Urinary bladder (tissue), 4 donors: ENCODE data around the gene COX6A1. TPM values are rescaled to one million over a fixed set of nuclear protein-coding genes. Genes with fewer than 3 reads are reported as not detected.
"Not testable (repeated sequence)": the region's sequence is repeated elsewhere in the genome, so short reads cannot be mapped to it uniquely, and the experiment has no call there.

Experiments
- DNase-seq: peaks from one replicate; pipeline ENCODE4 v3.0.0-alpha.2; 2015; ENCODE audit errors: extremely low spot score
- H3K27ac ChIP-seq: one replicate; pipeline ENCODE4 v1.5.1; 2013; ENCODE audit warnings: low read depth, mild to moderate bottlenecking, moderate library complexity
- H3K36me3 ChIP-seq: one replicate; pipeline ENCODE4 v1.6.1; 2013; ENCODE audit warnings: mild to moderate bottlenecking, moderate library complexity; ENCODE audit not compliant: insufficient read depth
- H3K4me1 ChIP-seq: one replicate; pipeline ENCODE4 v1.6.1; 2013; ENCODE audit warnings: mild to moderate bottlenecking, moderate library complexity; ENCODE audit not compliant: insufficient read depth
- H3K4me3 ChIP-seq: one replicate; pipeline ENCODE4 v1.5.1; 2013; ENCODE audit warnings: low read depth, low read length
- WGBS: extraction: QIAGEN DNeasy Blood & Tissue Kit; methylation state at CpG from one replicate; pipeline ENCODE4 v1.1.7; 2013; 5-methylcytosine and 5-hydroxymethylcytosine counted together
- polyA plus RNA-seq: library from polyadenylated mRNA; stranded (reverse); fragments of 200-250 nt; gene quantifications from one replicate; pipeline ENCODE4 v1.2.3, GENCODE V29; 2013
- total RNA-seq: library from RNA; depleted of rRNA; stranded (reverse); fragments of >200 nt; gene quantifications from one replicate; pipeline ENCODE4 v1.2.3, GENCODE V29; 2014
- donor health status: healthy with polysubstance abuse.
- donor health status: healthy.

The COX6A1 gene
- total and polyA plus RNA-seq, 2 donors: 278 to 715 TPM

- no peak overlapping the region for H3K4me3 ChIP-seq
- H3K4me1 ChIP-seq: no peaks in the 10 kb centered on the region
- WGBS: 94% methylated on average over 9 of the region's 9 CpGs
- H3K36me3 ChIP-seq: no peaks in the 10 kb centered on the region
- no peak for DNase-seq
- no peak overlapping the region for H3K27ac ChIP-seq
Observed at GRCh38 chr12:120481022-120481767, 43.3 kb downstream of the COX6A1 start.

GRCh38 chr12:120483621-120484020, 45.7 kb downstream of the COX6A1 start:
- no peaks in the 10 kb centered on the region for H3K36me3 ChIP-seq
- no peak for DNase-seq
- no peak overlapping the region for H3K27ac ChIP-seq
- no peaks in the 10 kb centered on the region for H3K4me1 ChIP-seq
- H3K4me3 ChIP-seq: no peak overlapping the region
- 97% methylated on average over 1 of the region's 1 CpG for WGBS

- Histone ChIP-seq H3K4me1 (no peaks in the 10 kb centered on the region), H3K36me3 (no peaks in the 10 kb centered on the region), H3K27ac (no peak overlapping the region), H3K4me3 (no peak overlapping the region)
- DNase-seq: no peak
- 93% methylated on average over 7 of the region's 7 CpGs for WGBS
Observed at GRCh38 chr12:120485961-120486881, 48.3 kb downstream of the COX6A1 start.

GRCh38 chr12:120487552-120487951, 49.6 kb downstream of the COX6A1 start:
- 72% methylated on average over 7 of the region's 7 CpGs for WGBS
- H3K4me3 ChIP-seq, H3K27ac ChIP-seq: not testable (repeated sequence)

GRCh38 chr12:120488057-120488640, 50.2 kb downstream of the COX6A1 start:
- Histone ChIP-seq H3K4me1 (no peaks in the 10 kb centered on the region), H3K36me3 (no peaks in the 10 kb centered on the region), H3K27ac (no peak overlapping the region), H3K4me3 (no peak overlapping the region)
- DNase-seq: no peak
- WGBS: 68% methylated on average over 5 of the region's 5 CpGs

More at GRCh38 chr12:120487552-120487951, 49.6 kb downstream of the COX6A1 start:
- not testable (repeated sequence) for H3K4me1 ChIP-seq, DNase-seq, H3K36me3 ChIP-seq

- Histone ChIP-seq H3K36me3 (no peaks in the 10 kb centered on the region), H3K27ac (no peak overlapping the region), H3K4me3 (no peak overlapping the region), H3K4me1 (no peaks in the 10 kb centered on the region)
- WGBS: 63% methylated on average over 4 of the region's 4 CpGs
- DNase-seq: no peak
Observed at GRCh38 chr12:120489018-120489417, 51.1 kb downstream of the COX6A1 start.

- WGBS: 93% methylated on average over 5 of the region's 5 CpGs
- H3K36me3 ChIP-seq: no peaks in the 10 kb centered on the region
- H3K4me1 ChIP-seq: no peaks in the 10 kb centered on the region
- no peak overlapping the region for H3K4me3 ChIP-seq
- H3K27ac ChIP-seq: no peak overlapping the region
- no peak for DNase-seq
Observed at GRCh38 chr12:120490325-120490724, 52.4 kb downstream of the COX6A1 start.

Other genes starting within 250 kb of the COX6A1 start
- gene GCN1, start 243.4 kb upstream of the COX6A1 start, total RNA-seq: 76.9 TPM
- 30.4 TPM for gene GCN1, start 243.4 kb upstream of the COX6A1 start, polyA plus RNA-seq
- gene RPLP0, start 237.0 kb upstream of the COX6A1 start, total RNA-seq: 1,987 TPM
- gene RPLP0, start 237.0 kb upstream of the COX6A1 start, polyA plus RNA-seq: 3,611 TPM
- gene PXN, start 172.4 kb upstream of the COX6A1 start, total RNA-seq: 32.4 TPM
- 111 TPM for gene PXN, start 172.4 kb upstream of the COX6A1 start, polyA plus RNA-seq
- under 0.01 TPM for gene RNU4-2, start 146.2 kb upstream of the COX6A1 start, total RNA-seq
- gene RNU4-2, start 146.2 kb upstream of the COX6A1 start, polyA plus RNA-seq: not detected
- under 0.01 TPM for gene RNU4-1, start 144.9 kb upstream of the COX6A1 start, total RNA-seq
- not detected for gene RNU4-1, start 144.9 kb upstream of the COX6A1 start, polyA plus RNA-seq
- gene SIRT4, start 135.8 kb upstream of the COX6A1 start, total RNA-seq: 2.3 TPM
- gene SIRT4, start 135.8 kb upstream of the COX6A1 start, polyA plus RNA-seq: 1.8 TPM
- 0.90 TPM for gene PLA2G1B, start 110.3 kb upstream of the COX6A1 start, total RNA-seq
- 0.60 TPM for gene PLA2G1B, start 110.3 kb upstream of the COX6A1 start, polyA plus RNA-seq
- 1.5 TPM for gene MSI1, start 68.9 kb upstream of the COX6A1 start, total RNA-seq
- 0.54 TPM for gene MSI1, start 68.9 kb upstream of the COX6A1 start, polyA plus RNA-seq
- gene TRIAP1, start 8.3 kb downstream of the COX6A1 start, total RNA-seq: 12.4 TPM
- gene TRIAP1, start 8.3 kb downstream of the COX6A1 start, polyA plus RNA-seq: 21.4 TPM
- gene GATC, start 8.3 kb downstream of the COX6A1 start, total RNA-seq: 26.2 TPM
- gene GATC, start 8.3 kb downstream of the COX6A1 start, polyA plus RNA-seq: 11.9 TPM
- 90.6 TPM for gene SRSF9, start 31.6 kb downstream of the COX6A1 start, total RNA-seq
- gene SRSF9, start 31.6 kb downstream of the COX6A1 start, polyA plus RNA-seq: 80.0 TPM
- 247 TPM for gene DYNLL1, start 58.0 kb downstream of the COX6A1 start, total RNA-seq
- 458 TPM for gene DYNLL1, start 58.0 kb downstream of the COX6A1 start, polyA plus RNA-seq
- 26.8 TPM for gene COQ5, start 91.0 kb downstream of the COX6A1 start, total RNA-seq
- gene COQ5, start 91.0 kb downstream of the COX6A1 start, polyA plus RNA-seq: 25.0 TPM
- 86.6 TPM for gene RNF10, start 96.2 kb downstream of the COX6A1 start, total RNA-seq
- 98.4 TPM for gene RNF10, start 96.2 kb downstream of the COX6A1 start, polyA plus RNA-seq
- gene POP5, start 143.3 kb downstream of the COX6A1 start, total RNA-seq: 25.4 TPM
- 38.9 TPM for gene POP5, start 143.3 kb downstream of the COX6A1 start, polyA plus RNA-seq
- 4.9 TPM for gene CABP1, start 202.5 kb downstream of the COX6A1 start, total RNA-seq
- 10.4 TPM for gene CABP1, start 202.5 kb downstream of the COX6A1 start, polyA plus RNA-seq
- gene MLEC, start 249.0 kb downstream of the COX6A1 start, total RNA-seq: 89.5 TPM
- 54.6 TPM for gene MLEC, start 249.0 kb downstream of the COX6A1 start, polyA plus RNA-seq